Chondrocyte (in vitro differentiated cells): ENCODE measurements around the gene DDI2. TPM values are rescaled to one million over a fixed set of nuclear protein-coding genes. Genes with fewer than 3 reads are reported as not detected.

Experiments used
- DNase-seq: peaks from one replicate; pipeline ENCODE4 v3.0.0; 2021; ENCODE audit warnings: mixed read lengths, low spot score
- H3K27ac Mint-ChIP-seq: one replicate; pipeline ENCODE4 v1.8.0; 2021; ENCODE audit warnings: mild to moderate bottlenecking, moderate library complexity, mixed read lengths; ENCODE audit not compliant: unreplicated experiment
- H3K27me3 Mint-ChIP-seq: 2 replicates; pipeline ENCODE4 v1.8.0; 2021; ENCODE audit warnings: low read depth, mixed read lengths
- H3K36me3 Mint-ChIP-seq: 2 replicates; pipeline ENCODE4 v1.8.0; 2021; ENCODE audit warnings: low read depth, mixed read lengths
- H3K4me1 Mint-ChIP-seq: 2 replicates; pipeline ENCODE4 v1.8.0; 2021; ENCODE audit warnings: low read depth, mild to moderate bottlenecking, mixed read lengths
- H3K4me3 Mint-ChIP-seq: one replicate; pipeline ENCODE4 v1.8.0; 2021; ENCODE audit warnings: mild to moderate bottlenecking, moderate library complexity, mixed read lengths; ENCODE audit not compliant: unreplicated experiment
- H3K9me3 Mint-ChIP-seq: 2 replicates; pipeline ENCODE4 v1.8.0; 2021; ENCODE audit warnings: low read depth, mixed read lengths
- total RNA-seq: library from RNA; stranded (reverse); gene quantifications from 3 replicates; pipeline ENCODE4 v1.2.1, GENCODE V29; 2021
- TF ChIP-seq, protein P1 (sequence below): fragments of 200-600 bp; sonication (generic); IDR thresholded peaks from 2 replicates; pipeline ENCODE4 v1.5.0; 2021; ENCODE audit warnings: antibody characterized with exemption, mild to moderate bottlenecking, moderate library complexity

Gene DDI2
- total RNA-seq, 1 donor from 2014 or later = 20.0 TPM

DNA sequence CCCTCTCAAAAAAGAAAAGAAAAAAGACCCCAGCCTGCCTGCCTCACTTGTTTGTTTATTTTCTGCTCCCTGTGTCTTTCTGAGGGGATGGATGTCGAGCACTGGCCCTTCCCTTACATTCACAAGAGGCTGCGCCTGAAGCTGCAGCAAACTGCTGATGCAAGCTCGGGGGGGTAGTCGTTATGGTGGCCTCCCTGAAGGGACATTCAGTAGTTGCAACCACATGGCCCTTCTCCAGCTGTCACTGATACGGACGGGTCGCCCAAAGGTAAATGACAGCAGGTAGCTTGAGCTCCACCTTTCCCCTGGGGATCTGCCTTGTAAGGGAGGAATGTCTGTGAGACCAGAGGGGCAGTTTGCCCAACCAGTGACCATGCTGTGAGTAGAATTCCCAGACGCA is 84.5 kb downstream of the DDI2 start:
- H3K9me3 Mint-ChIP-seq = no peaks in the 10 kb centered on the region
- H3K4me3 Mint-ChIP-seq = no peak overlapping the region
- no peaks in the 10 kb centered on the region for H3K27me3 Mint-ChIP-seq
- TF ChIP-seq, protein P1, sequence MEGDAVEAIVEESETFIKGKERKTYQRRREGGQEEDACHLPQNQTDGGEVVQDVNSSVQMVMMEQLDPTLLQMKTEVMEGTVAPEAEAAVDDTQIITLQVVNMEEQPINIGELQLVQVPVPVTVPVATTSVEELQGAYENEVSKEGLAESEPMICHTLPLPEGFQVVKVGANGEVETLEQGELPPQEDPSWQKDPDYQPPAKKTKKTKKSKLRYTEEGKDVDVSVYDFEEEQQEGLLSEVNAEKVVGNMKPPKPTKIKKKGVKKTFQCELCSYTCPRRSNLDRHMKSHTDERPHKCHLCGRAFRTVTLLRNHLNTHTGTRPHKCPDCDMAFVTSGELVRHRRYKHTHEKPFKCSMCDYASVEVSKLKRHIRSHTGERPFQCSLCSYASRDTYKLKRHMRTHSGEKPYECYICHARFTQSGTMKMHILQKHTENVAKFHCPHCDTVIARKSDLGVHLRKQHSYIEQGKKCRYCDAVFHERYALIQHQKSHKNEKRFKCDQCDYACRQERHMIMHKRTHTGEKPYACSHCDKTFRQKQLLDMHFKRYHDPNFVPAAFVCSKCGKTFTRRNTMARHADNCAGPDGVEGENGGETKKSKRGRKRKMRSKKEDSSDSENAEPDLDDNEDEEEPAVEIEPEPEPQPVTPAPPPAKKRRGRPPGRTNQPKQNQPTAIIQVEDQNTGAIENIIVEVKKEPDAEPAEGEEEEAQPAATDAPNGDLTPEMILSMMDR = no peak
- peak overlapping the region; percentile 68 for H3K27ac Mint-ChIP-seq
- peaks cover 45% of the 10 kb centered on the region for H3K4me1 Mint-ChIP-seq
- no peak for DNase-seq
- peaks cover 6% of the 10 kb centered on the region for H3K36me3 Mint-ChIP-seq

DNA sequence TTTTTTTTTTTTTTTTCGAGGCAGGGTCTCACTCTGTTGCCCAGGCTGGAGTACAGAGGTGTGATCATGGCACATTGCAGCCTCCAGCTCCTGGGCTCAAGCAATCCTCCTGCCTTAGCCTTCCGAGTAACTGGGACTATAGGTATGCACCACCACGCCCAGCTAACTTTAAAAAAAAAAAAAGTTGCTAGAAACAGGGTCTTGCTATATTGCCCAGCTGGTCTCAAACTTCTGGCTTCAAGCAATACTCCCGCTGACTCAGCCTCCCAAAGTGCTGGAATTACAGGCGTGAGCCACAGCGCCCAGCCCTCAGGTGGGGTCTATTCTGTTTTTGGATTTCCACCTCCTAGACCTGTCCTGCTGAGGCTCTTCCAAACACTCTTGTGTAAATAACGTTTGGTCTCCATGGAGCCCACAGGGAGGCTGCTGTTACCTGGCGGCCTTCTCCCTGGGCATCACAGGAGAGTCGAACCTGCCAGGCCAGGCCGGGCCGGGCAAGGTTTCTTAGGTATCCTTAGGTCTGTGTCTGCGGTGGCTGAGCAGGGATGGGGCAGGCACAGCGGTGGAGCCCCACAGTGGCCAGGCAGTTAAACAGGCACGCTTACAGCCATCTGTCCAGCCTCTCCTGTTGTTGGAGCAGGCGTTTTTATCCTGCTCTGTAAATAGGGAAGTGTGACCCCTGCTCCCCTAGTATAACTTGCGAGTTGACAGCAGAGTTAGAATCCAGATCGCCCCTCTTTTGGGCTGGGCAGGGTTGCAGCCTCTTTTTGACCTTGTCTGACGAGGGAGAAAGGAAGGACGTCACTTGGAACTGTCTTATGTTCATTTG is 85.7 kb downstream of the DDI2 start:
- Mint-ChIP-seq H3K4me1 (peaks cover 41% of the 10 kb centered on the region), H3K4me3 (peak overlapping the region; percentile 33), H3K27ac (peak overlapping the region; percentile 99), H3K36me3 (peaks cover 4% of the 10 kb centered on the region), H3K9me3 (no peaks in the 10 kb centered on the region), H3K27me3 (no peaks in the 10 kb centered on the region)
- DNase-seq = no peak
- TF ChIP-seq, protein P1 = peak; percentile 61

DNA sequence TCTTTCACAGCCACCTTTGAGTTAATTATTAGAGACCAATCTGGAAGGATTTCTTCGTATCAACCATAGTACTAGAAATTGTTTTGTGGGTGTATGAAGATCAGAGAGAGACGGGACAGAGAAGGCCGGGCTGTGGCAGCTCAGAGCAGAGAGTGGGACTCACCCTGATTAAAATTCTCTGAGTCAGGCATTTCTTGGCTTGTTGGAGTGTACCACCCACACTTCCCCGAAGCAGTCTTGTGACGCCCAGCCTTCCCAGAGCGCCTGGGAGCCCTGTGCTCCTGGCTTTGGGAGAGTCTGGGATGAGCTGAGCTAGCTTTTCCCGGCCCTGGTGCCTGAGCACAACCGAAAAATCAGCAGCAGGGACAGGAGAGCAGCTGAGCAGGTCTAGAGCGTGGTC is 86.3 kb downstream of the DDI2 start:
- no peaks in the 10 kb centered on the region for H3K9me3 Mint-ChIP-seq
- H3K27me3 Mint-ChIP-seq = no peaks in the 10 kb centered on the region
- DNase-seq = no peak
- H3K36me3 Mint-ChIP-seq = peaks cover 4% of the 10 kb centered on the region
- TF ChIP-seq, protein P1 = no peak
- peaks cover 41% of the 10 kb centered on the region for H3K4me1 Mint-ChIP-seq
- peak overlapping the region; percentile 33 for H3K4me3 Mint-ChIP-seq
- peak overlapping the region; percentile 99 for H3K27ac Mint-ChIP-seq

DNA sequence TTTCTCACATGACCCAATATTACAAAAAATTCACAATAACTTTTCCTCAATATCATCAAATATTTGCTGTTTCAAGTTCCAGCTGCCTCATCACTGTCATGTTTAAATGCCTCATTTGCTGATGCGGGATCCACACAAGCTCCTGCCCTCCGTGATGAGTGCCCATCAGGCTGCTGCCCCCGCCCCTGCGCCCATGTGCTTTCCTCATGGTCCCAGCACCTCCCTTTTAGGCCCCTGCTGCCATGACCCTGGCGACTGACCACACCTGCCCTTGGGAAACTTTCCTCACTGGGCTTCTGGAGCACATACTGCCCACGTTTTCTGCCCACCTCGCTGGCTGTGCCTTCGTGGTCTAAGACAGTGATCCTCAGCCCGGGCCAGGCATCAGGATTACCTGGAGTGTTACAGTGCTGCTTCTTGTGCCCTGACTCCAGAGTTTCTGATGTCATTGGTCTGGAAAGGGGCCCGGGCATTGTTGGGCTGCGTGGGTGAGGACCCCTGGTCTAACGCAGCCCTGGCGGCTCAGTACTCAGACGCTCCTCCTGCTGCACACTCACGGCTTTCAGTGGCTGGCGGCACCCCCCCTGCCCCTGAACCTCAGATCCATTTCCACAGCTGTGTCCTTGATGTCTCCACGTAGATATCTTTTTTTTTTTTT is 87.4 kb downstream of the DDI2 start:
- TF ChIP-seq, protein P1 = no peak
- Mint-ChIP-seq H3K9me3 (no peaks in the 10 kb centered on the region), H3K4me3 (no peak overlapping the region), H3K4me1 (peaks cover 41% of the 10 kb centered on the region), H3K27ac (peak overlapping the region; percentile 99), H3K27me3 (no peaks in the 10 kb centered on the region), H3K36me3 (peaks cover 4% of the 10 kb centered on the region)
- DNase-seq = no peak

DNA sequence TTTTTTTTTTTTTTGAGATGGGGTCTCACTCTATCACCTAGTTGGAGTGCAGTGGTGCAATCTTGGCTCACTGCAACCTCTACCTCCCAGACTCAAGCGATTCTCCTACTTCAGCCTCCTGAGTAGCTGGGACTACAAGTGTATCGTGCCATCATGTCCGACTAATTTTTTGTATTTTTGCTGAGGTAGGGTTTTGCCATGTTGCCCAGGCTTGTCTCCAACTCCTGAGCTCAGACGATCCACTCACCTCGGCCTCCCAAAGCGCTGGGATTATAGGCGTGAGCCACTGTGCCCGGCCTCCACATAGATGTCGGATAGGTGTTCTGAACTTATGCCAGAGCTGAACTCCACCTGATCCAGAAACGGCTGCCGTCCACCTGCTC is 87.9 kb downstream of the DDI2 start:
- no peaks in the 10 kb centered on the region for H3K9me3 Mint-ChIP-seq
- peak overlapping the region; percentile 99 for H3K27ac Mint-ChIP-seq
- no peak for DNase-seq
- no peaks in the 10 kb centered on the region for H3K27me3 Mint-ChIP-seq
- no peak overlapping the region for H3K4me3 Mint-ChIP-seq
- H3K36me3 Mint-ChIP-seq = peaks cover 4% of the 10 kb centered on the region
- peaks cover 41% of the 10 kb centered on the region for H3K4me1 Mint-ChIP-seq
- TF ChIP-seq, protein P1 = no peak
